HG03196 (cell line): ENCODE data around the gene PNPLA6.

Experiments used
- ATAC-seq: cut with Tn5 transposase; IDR thresholded peaks from one replicate; pipeline ENCODE4 v1.9.1; 2021; ENCODE audit not compliant: unreplicated experiment

Gene PNPLA6

GRCh38 chr19:7515110-7515644, 20.3 kb upstream of the PNPLA6 start:
- ATAC-seq, result no peak

GRCh38 chr19:7515645-7516151, 19.8 kb upstream of the PNPLA6 start, which contains the start of gene ZNF358:
TSS of gene ZNF358 (plus strand) at chr19:7516103. CDS start at chr19:7519243, 3,140 bp downstream.
- no peak for ATAC-seq

GRCh38 chr19:7516333-7516732, 19.2 kb upstream of the PNPLA6 start:
- no peak for ATAC-seq

GRCh38 chr19:7516878-7517277, 18.6 kb upstream of the PNPLA6 start:
- no peak for ATAC-seq

GRCh38 chr19:7519361-7520130, 16.0 kb upstream of the PNPLA6 start:
- no peak for ATAC-seq

GRCh38 chr19:7520131-7521051, 15.1 kb upstream of the PNPLA6 start:
- no peak for ATAC-seq

GRCh38 chr19:7521551-7522071, 13.9 kb upstream of the PNPLA6 start:
- no peak for ATAC-seq

- ATAC-seq, result peak; percentile 75
Observed at GRCh38 chr19:7522072-7522922, 13.2 kb upstream of the PNPLA6 start, which contains the start of gene MCOLN1. TSS of gene MCOLN1 (plus strand) at chr19:7522624. CDS start at chr19:7522751, 127 bp downstream.

GRCh38 chr19:7522923-7523667, 12.4 kb upstream of the PNPLA6 start:
- no peak for ATAC-seq

GRCh38 chr19:7524523-7524922, 11.0 kb upstream of the PNPLA6 start:
- no peak for ATAC-seq

- no peak for ATAC-seq
Observed at GRCh38 chr19:7524992-7525739, 10.4 kb upstream of the PNPLA6 start.

GRCh38 chr19:7526059-7526929, 9.2 kb upstream of the PNPLA6 start:
- ATAC-seq, result no peak

- ATAC-seq, result no peak
Observed at GRCh38 chr19:7527516-7528191, 7.9 kb upstream of the PNPLA6 start.

- ATAC-seq, result no peak
Observed at GRCh38 chr19:7528192-7528519, 7.4 kb upstream of the PNPLA6 start.

GRCh38 chr19:7528522-7529245, 6.8 kb upstream of the PNPLA6 start:
- ATAC-seq, result no peak

- ATAC-seq, result no peak
Observed at GRCh38 chr19:7529246-7529600, 6.3 kb upstream of the PNPLA6 start.
